Activated CD8-positive, alpha-beta memory T cell treated with anti-CD3 and anti-CD28 coated beads for 48 hours (primary cell): ENCODE results near the gene PIP5K1B.

ENCODE experiments used
- DNase-seq, 3 experiments: peaks; one replicate each; pipeline ENCODE4 v3.0.0-alpha.2; 2020; ENCODE audit warnings: low read depth in 2 of 3, low spot score in 2 of 3

PIP5K1B gene

GRCh38 chr9:68904454-68904853 is 199.4 kb downstream of the PIP5K1B start:
- no peak for DNase-seq

DNA sequence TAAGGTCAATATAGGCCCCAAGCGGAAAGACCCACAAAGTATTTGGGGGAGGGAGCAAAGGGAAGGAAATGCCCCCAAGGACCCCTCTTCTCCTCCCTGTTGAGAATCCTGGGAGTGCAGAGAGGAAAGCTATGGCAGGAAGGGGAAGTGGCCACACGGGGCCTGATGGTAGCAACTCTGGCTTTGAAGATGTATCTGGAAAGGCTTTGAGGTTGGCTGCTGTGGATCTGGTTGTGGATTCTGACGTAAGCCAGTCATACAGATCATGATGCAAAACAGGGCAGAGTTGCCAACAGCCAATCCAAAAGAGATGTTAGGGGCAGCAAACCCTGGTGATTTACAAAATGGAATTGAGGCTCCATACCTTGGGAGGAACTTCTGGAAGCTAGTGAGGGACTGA is 200.1 kb downstream of the PIP5K1B start:
- DNase-seq = no peak

- DNase-seq = no peak
Measured at GRCh38 chr9:68907910-68908309, 202.9 kb downstream of the PIP5K1B start.

DNA sequence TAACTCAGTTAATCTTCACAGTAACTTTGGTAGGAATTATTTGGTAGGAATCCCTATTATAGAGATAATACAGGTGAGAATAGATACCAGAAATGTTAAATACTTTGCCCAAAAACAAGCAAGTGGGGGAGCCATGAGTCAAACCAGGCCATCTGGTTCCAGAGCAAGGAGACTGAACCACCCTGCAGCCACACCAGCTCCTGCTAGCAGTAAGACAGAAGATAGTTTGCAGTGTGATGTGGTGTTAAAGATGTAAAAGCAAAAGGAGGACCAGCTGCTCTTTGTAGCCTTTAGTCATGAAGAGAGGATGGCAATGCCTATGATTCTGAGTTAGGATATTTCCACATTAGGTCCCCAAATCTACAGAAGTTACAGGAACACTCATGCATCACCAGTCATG is 207.5 kb downstream of the PIP5K1B start:
- DNase-seq = no peak

DNA sequence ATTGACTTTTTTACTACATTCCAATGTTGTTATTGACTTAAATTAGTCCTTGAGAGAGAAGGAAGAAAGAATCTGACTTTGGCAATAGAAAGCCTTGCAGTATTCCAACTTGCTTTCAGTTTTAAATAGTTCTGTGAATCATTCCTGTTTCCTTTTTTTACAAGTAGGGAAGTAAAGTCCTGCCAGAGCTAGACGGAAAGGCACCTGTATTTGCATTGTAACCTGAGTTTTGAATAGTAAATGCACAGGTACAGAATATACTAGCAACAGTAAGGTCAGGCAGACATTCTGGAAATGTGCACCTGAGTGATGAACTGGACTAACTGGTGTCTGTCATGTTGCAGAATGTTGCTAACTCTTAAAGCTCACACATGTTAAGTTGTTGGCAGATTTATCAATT is 208.0 kb downstream of the PIP5K1B start:
- DNase-seq = no peak

DNA sequence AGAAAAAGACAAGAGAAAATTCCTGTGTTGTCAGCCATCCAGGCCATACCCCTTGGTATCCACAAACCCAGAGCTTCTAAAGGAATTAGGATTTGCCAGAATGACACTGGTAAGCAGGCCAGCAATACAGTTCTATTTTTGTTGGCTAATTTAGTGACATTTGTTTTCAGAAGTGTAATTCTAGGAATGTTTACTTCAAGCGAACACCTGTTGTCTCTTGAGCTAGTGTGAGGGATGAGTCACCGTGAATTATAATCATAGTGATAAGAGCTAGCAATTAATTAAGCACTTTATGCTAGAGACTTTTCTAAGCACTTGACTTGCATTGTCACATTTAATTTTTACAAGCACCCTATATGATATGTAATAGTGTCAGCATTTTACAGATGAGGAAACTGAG is 209.7 kb downstream of the PIP5K1B start:
- no peak for DNase-seq

- DNase-seq = no peak
Measured at GRCh38 chr9:68919661-68920060, 214.6 kb downstream of the PIP5K1B start.

- DNase-seq = no peak
Measured at GRCh38 chr9:68920921-68921320, 215.9 kb downstream of the PIP5K1B start.

GRCh38 chr9:68923480-68923879 is 218.4 kb downstream of the PIP5K1B start:
- no peak for DNase-seq

DNA sequence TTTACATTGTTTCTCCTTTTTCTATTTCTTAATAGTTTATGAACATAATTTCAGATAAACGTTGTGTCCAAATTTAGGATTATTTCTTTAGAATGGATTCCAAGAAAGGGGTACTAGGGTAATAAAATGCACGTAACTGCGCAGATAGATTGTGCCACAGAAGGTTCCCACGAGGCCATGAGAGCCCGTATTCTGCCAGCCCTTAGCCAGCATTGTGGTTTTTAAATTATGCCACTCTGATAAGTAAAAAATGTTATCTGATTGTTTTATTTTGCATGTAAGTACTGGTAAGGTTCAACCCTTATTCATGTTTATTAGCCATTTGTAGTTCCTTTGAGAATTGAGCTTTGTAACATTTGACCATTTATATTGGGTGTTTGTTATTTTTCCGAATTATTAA is 220.1 kb downstream of the PIP5K1B start:
- DNase-seq = no peak

DNA sequence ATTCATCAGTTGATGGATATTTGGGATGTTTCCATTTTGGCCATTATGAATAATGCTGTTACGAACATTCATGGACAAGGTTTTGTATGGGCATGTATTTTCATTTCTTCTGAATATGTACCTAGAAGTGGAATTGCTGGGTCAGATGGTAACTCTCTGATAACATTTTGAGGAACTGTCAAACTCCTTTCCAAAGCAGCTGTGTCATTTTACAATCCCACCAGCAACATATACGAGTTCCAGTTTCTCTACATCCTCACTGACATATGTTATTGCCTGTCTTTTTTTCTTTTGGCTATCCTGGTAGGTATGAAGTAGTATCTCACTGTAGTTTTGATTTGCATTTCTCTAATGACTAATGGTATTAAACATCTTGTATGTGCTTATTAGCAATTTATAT is 222.1 kb downstream of the PIP5K1B start:
- no peak for DNase-seq

DNA sequence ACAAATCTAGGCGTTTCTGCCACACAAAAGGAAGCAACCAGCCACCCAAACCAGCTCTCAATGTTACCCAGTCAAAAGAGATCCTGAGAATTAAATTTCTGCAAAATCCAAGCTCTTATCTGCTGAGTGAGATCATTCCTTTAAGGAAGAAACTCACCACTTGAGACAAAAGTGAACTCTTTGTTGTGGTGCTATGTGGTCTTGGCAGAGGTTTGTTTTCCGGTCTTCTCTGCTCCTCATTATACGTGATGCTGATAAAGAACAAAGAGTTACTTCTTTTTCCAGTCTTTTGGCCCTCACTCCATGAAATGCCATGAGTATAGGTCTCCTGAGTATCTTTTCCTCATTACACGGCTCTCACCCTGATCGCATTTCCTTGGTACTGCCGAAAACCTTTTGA is 226.8 kb downstream of the PIP5K1B start:
- no peak for DNase-seq

GRCh38 chr9:68932458-68932857 is 227.4 kb downstream of the PIP5K1B start:
- no peak for DNase-seq

DNA sequence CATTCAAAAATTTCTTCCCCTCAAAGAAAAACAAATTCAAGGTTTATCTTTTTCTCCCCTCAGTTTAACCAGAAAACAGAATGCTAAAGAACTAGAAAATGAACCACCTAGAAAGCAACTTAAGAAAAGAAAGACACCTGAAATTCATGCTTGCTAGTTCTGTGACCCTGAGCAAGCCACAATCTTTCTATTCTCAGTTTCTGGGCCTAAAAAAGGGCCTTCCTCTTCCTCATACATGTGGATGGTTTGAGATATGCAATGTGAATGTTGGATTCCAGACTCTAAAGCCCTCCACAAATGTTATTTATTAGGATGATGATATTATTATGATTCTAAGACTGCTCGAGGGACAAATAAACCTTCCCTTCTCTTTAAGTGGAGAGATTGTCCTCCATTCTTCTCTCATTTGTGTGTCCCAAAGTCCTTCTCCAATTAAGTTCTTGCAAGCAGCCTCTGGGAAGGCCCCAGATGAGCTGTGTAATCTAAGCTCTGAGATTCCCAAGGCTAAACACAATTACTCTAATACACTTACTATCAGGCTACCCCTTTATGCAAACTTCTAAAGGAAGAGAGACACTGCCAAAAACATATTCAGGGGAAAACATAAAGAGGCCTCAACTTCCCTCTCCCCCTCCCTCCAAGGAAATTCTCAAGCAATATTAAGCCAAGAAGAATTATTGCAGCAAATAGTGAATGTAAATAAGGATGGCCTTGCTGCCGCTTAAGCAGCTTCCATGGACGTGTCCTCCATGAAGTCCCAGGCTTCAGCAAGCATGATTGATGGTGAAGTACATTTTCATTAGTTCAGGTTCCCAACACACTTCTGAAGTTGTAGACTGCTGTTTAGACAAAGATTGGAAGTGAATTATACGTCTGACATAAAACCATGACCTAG is 228.6 kb downstream of the PIP5K1B start:
- no peak for DNase-seq

- DNase-seq = no peak
Measured at GRCh38 chr9:68934329-68934644, 229.2 kb downstream of the PIP5K1B start.

- no peak for DNase-seq
Measured at GRCh38 chr9:68940573-68940972, 235.5 kb downstream of the PIP5K1B start.

- DNase-seq = no peak
Measured at GRCh38 chr9:68941780-68942459, 236.9 kb downstream of the PIP5K1B start.

- DNase-seq = no peak
Measured at GRCh38 chr9:68942790-68943189, 237.8 kb downstream of the PIP5K1B start.

GRCh38 chr9:68947015-68947414 is 242.0 kb downstream of the PIP5K1B start:
- DNase-seq = no peak

DNA sequence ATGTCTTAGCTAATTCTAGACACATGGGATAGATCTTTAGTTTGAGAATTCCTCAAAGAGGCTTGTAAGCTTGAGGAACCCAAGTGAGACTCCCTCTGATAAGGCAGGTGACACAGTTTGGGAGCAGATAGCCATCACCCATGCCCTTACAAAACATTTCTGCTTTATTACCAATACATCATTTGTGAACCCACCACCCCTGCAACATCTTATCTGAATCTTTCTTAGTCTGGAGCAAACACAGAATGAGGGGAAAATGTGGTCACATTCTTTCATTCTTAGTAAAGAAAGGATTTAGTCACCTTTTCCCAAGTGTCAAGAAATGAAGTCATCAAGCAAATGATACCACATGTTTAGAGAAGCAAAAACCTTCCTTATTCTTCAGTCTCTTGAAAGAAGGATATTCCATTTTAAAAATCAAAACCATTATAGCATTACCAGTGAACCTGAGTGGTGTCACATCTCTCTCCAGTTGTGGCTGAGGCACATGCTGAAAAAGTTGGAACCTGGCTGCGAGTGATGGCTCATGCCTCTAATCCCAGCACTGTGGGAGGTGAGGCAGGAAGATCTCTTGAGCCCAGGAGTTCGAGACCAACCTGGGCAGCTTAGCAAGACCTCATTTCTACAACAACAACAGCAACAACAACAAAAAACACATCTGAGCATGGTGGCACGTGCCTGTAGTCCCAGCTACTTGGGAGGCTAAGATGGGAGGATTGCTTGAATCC is 243.0 kb downstream of the PIP5K1B start:
- DNase-seq = no peak

GRCh38 chr9:68949271-68950000 is 244.4 kb downstream of the PIP5K1B start:
- no peak for DNase-seq
